ENCODE results near the gene GSE1.

GSE1 gene

DNA sequence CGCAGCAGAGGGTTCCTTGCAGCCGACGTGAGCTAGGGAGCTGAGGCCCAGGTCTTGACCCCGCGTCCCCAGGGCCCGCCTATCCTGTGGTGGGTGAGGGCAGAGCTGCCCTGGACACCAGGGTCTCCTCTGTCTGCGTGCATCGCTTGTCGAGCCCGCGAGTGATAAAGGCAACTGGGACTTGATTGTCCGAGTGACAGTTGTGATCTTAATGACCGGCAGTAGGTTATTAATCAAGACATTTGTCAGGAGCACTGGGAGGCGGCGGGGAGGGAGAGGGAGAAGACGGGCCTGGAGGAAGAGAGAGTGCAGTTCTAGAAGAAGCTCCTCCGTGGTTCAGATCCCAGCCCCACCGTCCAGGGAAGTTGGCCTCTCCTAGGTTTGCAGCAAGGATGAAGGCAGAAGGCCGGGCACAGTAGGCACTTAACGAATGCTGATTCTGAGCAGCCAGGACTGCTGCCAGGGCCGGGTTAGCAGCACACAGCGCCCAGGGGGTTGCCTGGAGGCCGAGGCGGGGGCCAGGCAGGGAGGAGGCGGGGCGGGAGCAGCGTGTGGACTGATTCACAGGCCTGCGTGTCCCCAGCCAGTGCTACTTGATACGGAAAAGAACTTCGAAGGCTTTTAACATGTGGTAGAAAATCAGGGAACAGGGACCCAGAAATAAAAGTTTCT is 11.3 kb upstream of the GSE1 start:
- no peaks in the 10 kb centered on the region for H3K27me3 ChIP-seq (ENCODE audit: insufficient read depth, low read length)
- no peaks in the 10 kb centered on the region for H3K4me1 ChIP-seq (ENCODE audit: control insufficient read depth, insufficient read depth, low read length, unreplicated experiment)
- no peaks in the 10 kb centered on the region for H3K36me3 ChIP-seq (ENCODE audit: insufficient read depth, low read length)
- H3K4me3 ChIP-seq (ENCODE audit: low read depth, low read length): no peak overlapping the region
- no peak overlapping the region for H2AFZ ChIP-seq (ENCODE audit: low read length, unreplicated experiment)
- peaks cover 8% of the 10 kb centered on the region for H3K79me2 ChIP-seq (ENCODE audit: control insufficient read depth, insufficient read depth, low read length, unreplicated experiment)
- H3K27ac ChIP-seq (ENCODE audit: low read depth, low read length): no peak overlapping the region

DNA sequence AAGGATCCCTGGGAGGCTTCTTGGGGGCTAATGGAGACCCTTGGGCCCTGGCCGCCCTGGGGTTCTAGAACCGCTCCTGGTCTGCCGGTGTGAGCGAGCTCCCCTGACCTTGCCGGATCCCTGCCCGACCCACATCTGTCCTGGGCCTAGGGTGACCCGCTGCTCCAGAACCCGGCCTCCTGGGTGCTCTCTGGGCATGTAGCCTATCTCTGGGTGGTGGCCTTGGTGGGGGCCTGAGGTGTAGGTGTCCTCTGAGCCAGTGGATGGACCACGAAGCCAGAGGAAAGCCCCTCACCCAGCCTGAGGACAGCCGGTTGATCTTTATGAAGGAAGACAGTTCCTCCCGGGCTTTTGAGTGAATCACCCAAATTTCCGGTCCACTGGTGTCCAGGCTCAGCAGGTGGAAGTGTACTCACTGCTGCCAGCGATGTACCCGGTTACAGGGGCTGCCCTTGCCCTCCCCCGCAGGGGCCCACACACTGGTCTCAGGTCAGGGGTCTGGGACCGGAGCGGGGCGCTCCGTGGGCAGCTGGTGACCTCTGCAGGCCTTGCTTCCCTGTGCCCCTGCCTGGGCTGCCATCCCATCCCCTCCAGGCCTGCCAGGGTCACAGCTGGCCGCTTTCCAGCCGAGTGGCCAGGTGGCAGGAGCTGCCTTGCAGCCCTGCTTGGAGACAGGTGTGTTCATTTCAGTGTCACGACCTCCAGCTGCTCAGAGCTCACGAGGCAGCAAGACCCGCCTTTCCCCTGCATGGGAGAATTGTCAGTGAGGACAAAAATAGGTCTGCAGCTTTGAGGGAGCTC is 10.5 kb upstream of the GSE1 start:
- H3K36me3 ChIP-seq (ENCODE audit: insufficient read depth, low read length): no peaks in the 10 kb centered on the region
- no peak overlapping the region for H3K4me3 ChIP-seq (ENCODE audit: low read depth, low read length)
- peaks cover 8% of the 10 kb centered on the region for H3K79me2 ChIP-seq (ENCODE audit: control insufficient read depth, insufficient read depth, low read length, unreplicated experiment)
- H3K4me1 ChIP-seq (ENCODE audit: control insufficient read depth, insufficient read depth, low read length, unreplicated experiment): no peaks in the 10 kb centered on the region
- H3K27me3 ChIP-seq (ENCODE audit: insufficient read depth, low read length): no peaks in the 10 kb centered on the region
- no peak overlapping the region for H3K27ac ChIP-seq (ENCODE audit: low read depth, low read length)
- no peak overlapping the region for H2AFZ ChIP-seq (ENCODE audit: low read length, unreplicated experiment)

DNA sequence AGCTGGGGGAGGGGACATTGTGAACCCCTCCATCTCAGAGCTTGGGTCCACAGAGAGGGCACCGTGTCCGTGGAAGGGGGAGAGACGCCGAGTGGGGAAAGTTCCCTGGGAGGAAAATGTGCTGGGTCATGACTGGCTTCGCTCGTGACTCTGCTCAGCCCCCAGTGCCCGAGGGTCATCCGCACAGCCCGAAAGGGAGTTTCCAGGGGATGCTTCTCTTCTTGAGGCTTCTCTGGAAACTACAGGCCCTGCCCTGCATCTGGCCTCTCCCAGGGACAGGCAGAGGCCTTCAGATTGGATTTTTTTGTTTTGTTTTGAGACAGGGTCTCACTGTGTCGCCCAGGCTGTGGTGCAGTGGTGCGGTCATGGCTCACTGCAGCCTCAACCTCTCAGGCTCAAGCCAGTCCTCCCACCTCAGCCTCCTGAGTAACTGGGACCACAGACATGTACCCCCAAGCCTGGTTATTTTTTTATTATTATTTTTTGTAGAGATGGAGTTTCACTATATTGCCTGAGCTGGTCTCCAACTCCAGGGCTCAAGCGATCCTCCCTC is 9.8 kb upstream of the GSE1 start:
- H3K36me3 ChIP-seq (ENCODE audit: insufficient read depth, low read length): no peaks in the 10 kb centered on the region
- H3K4me3 ChIP-seq (ENCODE audit: low read depth, low read length): no peak overlapping the region
- H3K27ac ChIP-seq (ENCODE audit: low read depth, low read length): no peak overlapping the region
- H3K4me1 ChIP-seq (ENCODE audit: control insufficient read depth, insufficient read depth, low read length, unreplicated experiment): no peaks in the 10 kb centered on the region
- H3K27me3 ChIP-seq (ENCODE audit: insufficient read depth, low read length): no peaks in the 10 kb centered on the region
- H3K79me2 ChIP-seq (ENCODE audit: control insufficient read depth, insufficient read depth, low read length, unreplicated experiment): peaks cover 8% of the 10 kb centered on the region
- H2AFZ ChIP-seq (ENCODE audit: low read length, unreplicated experiment): no peak overlapping the region

DNA sequence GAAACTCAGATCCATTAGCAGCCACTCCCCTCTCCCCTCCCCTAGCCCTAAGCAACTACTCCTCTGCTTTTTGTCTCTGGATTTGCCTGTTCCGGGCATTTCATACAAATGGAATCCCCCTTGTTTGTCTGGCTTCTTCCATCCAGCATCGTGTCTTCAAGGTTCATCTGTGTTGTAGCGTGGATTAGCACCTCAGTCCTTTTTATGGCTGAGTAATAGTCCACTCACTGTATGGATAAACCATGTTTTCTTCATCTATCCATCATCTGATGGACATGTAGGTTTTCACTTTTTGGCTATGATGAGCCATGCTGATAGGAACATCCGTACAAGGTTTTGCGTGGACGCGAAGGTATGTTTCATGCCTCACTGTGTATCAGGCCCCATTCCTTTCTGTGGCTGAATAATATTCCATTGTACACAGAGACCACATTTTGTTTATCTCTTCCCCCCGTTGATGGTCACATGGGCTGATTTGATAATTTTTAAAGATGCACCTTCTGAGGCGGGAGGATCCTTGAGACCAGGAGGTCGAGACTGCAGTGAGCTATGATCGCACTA is 8.9 kb upstream of the GSE1 start:
- H2AFZ ChIP-seq (ENCODE audit: low read length, unreplicated experiment): no peak overlapping the region
- H3K4me1 ChIP-seq (ENCODE audit: control insufficient read depth, insufficient read depth, low read length, unreplicated experiment): no peaks in the 10 kb centered on the region
- no peak overlapping the region for H3K27ac ChIP-seq (ENCODE audit: low read depth, low read length)
- H3K27me3 ChIP-seq (ENCODE audit: insufficient read depth, low read length): no peaks in the 10 kb centered on the region
- no peak overlapping the region for H3K4me3 ChIP-seq (ENCODE audit: low read depth, low read length)
- no peaks in the 10 kb centered on the region for H3K36me3 ChIP-seq (ENCODE audit: insufficient read depth, low read length)
- peaks cover 8% of the 10 kb centered on the region for H3K79me2 ChIP-seq (ENCODE audit: control insufficient read depth, insufficient read depth, low read length, unreplicated experiment)

DNA sequence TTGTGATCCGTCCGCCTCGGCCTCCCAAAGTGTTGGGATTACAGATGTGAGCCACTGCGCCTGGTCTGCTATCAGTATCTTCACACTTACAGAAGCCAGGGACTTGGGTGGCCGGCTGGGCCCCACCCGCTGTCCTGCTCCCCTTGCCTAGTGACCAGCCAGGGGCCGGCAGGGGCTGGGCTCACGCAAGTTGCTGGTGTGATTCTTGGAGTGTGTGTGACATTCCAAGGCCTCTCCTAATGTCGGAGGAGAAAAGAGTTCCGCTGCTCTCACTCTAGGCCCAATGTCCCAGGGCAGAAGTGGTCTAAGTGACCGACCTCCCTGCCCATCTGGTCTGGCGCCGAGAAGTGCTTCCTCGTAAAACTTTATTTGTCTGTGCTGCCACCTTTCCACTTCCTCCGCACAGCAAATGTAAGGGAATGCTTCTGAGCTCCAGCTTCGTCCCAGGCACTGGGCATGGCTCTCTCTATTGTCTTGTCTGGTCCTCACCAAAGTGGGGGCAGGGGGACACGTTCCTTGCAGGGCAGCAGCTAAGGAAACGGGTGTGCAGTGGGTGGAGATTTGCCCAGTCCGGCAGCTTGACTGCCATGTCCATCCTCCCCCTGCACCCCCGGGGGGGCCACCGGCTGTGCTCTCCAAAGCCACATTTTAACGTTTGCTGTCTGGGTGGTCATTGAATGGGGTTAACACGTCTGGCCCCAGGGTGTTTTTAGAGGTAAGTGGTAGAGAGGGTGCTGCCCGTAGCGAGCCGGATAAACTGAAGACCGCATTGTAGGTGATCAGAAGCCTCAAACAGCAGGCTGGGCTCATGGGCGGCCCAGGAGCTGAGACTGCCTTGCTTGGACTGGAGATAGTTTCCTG is 7.8 kb upstream of the GSE1 start:
- Histone ChIP-seq H3K27ac (ENCODE audit: low read depth, low read length) (no peak overlapping the region), H3K4me3 (ENCODE audit: low read depth, low read length) (no peak overlapping the region), H3K27me3 (ENCODE audit: insufficient read depth, low read length) (no peaks in the 10 kb centered on the region), H2AFZ (ENCODE audit: low read length, unreplicated experiment) (no peak overlapping the region), H3K79me2 (ENCODE audit: control insufficient read depth, insufficient read depth, low read length, unreplicated experiment) (peaks cover 8% of the 10 kb centered on the region), H3K36me3 (ENCODE audit: insufficient read depth, low read length) (no peaks in the 10 kb centered on the region), H3K4me1 (ENCODE audit: control insufficient read depth, insufficient read depth, low read length, unreplicated experiment) (peaks cover 6% of the 10 kb centered on the region)

DNA sequence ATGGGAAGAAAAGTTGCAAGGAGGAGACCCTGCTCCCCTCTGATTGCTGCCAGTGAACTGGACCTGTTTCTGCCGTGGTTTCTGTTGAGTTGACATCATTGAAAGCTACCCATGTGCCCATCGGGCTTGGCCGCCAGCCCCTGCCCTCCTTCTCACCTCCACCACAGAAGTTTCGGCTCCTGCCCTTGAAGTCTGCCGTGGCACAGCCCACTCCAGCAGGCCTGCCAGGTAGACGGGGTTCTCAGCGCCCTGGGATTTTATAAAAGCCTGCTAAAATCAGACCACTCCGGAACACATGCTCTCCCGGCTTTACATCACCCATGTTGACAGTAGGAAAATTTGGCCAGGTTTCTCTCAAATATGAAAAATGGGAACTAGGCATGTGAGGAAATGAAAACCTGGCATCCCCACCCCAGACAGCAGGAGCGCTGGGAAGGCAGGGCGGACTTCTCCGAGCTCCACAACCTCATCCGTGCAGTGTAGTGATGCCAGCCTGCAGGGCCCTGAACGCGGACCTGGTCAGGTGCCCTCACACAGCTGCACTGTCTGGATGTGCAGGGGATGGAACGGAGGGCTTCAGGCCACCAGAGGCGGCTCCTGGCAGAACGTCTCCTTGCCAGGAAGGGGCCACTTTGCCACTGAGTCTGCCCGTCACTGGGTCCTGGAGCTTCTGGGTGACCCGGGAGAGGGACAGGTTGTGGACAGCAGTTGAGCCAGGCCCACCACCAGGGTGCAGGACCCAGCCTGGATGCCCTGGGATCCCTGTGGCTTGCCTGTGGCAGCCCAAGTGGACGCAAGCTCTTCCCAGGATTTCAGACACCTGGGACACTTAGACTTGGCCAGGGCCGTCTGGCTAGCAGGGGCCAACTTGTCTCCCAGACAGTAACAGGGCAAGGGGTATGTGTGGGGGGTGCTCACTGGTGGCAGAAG is 6.9 kb upstream of the GSE1 start:
- Histone ChIP-seq H3K27ac (ENCODE audit: low read depth, low read length) (no peak overlapping the region), H3K27me3 (ENCODE audit: insufficient read depth, low read length) (no peaks in the 10 kb centered on the region), H3K36me3 (ENCODE audit: insufficient read depth, low read length) (no peaks in the 10 kb centered on the region), H3K4me1 (ENCODE audit: control insufficient read depth, insufficient read depth, low read length, unreplicated experiment) (peaks cover 11% of the 10 kb centered on the region), H3K4me3 (ENCODE audit: low read depth, low read length) (no peak overlapping the region), H2AFZ (ENCODE audit: low read length, unreplicated experiment) (no peak overlapping the region), H3K79me2 (ENCODE audit: control insufficient read depth, insufficient read depth, low read length, unreplicated experiment) (peaks cover 8% of the 10 kb centered on the region)

DNA sequence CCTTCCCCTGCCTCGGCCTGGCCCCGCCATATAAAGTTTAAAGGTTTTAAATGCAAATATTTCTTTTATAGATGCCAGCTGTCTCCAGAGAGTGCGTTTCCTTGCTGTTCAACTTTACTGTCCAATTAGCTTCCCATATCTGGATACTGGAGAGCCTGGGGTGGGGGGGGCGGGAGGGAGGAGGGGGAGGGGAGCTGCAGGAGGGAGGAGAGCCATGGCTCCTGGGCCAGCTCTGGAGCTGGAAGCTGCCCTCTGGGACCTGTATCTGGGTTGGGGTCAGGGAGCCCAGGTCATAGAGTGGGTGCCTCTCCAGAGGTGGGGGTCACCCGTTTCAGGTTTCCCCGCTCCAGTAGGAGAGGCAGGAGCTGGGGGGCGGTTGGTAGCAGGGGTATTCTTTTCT is 6.2 kb upstream of the GSE1 start:
- H3K27ac ChIP-seq (ENCODE audit: low read depth, low read length): no peak overlapping the region
- H3K4me3 ChIP-seq (ENCODE audit: low read depth, low read length): no peak overlapping the region
- H3K79me2 ChIP-seq (ENCODE audit: control insufficient read depth, insufficient read depth, low read length, unreplicated experiment): peaks cover 8% of the 10 kb centered on the region
- H2AFZ ChIP-seq (ENCODE audit: low read length, unreplicated experiment): no peak overlapping the region
- H3K27me3 ChIP-seq (ENCODE audit: insufficient read depth, low read length): no peaks in the 10 kb centered on the region
- peaks cover 11% of the 10 kb centered on the region for H3K4me1 ChIP-seq (ENCODE audit: control insufficient read depth, insufficient read depth, low read length, unreplicated experiment)
- no peaks in the 10 kb centered on the region for H3K36me3 ChIP-seq (ENCODE audit: insufficient read depth, low read length)

DNA sequence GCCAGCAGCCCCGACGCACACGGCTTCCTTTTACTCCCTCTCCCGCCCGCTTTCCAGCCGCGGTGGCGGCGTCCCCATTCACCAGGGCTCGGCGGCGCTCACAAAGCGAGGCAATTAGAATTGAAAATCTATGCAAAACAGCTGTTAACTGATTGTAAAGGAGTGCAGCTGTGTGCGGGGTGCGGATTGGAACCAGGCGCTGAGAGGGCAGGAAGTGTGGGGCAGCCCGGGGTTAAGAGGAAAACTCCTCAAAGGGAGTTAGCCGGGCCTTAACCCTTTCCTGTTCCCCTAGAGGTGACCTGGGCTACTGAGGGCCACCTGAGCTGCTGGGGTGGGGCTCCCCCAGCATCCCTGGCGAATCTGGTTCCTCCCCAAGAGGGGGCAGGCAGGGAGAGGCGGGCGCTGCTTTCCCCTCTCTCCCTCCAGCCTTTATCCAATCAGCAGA is 5.8 kb upstream of the GSE1 start:
- Histone ChIP-seq H3K4me1 (ENCODE audit: control insufficient read depth, insufficient read depth, low read length, unreplicated experiment) (peaks cover 11% of the 10 kb centered on the region), H3K27me3 (ENCODE audit: insufficient read depth, low read length) (no peaks in the 10 kb centered on the region), H3K79me2 (ENCODE audit: control insufficient read depth, insufficient read depth, low read length, unreplicated experiment) (peaks cover 8% of the 10 kb centered on the region), H3K36me3 (ENCODE audit: insufficient read depth, low read length) (no peaks in the 10 kb centered on the region), H3K27ac (ENCODE audit: low read depth, low read length) (no peak overlapping the region), H2AFZ (ENCODE audit: low read length, unreplicated experiment) (no peak overlapping the region), H3K4me3 (ENCODE audit: low read depth, low read length) (no peak overlapping the region)

DNA sequence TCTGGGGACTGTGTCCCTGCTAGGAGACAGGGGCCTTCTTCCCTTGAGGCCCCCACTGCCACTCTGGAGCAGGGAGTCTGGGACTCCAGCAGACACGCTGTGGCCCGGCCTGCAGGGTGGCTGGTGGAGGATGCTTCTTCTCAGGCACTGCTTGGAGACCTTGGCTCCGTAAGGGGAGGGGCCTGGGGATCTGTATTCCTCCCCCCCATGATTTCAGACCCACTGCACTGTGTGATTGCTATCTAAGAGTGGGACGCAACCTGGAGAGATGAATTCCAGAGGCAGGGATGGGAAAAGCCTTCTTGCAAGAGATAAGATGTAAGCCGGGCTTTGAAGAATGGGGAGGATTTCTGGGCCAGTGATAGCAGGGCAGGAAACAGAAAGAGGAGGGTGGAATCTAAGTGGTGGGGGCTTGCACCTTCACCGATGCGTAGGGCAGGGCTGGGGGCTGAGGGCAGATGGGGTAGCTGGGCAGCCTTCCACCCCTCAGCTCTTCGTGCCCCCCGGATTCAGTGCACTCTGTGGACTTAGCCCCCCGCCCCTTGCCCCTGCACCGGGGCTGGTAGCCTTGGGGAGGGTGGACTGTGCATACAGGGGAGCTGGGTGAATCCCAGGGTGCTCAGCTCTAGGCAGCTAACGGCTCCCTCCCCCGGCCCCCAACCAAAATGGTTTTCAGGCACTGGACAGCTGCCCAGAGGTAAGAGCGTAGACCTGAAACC is 5.2 kb upstream of the GSE1 start:
- H3K4me3 ChIP-seq (ENCODE audit: low read depth, low read length): no peak overlapping the region
- peaks cover 4% of the 10 kb centered on the region for H3K79me2 ChIP-seq (ENCODE audit: control insufficient read depth, insufficient read depth, low read length, unreplicated experiment)
- no peaks in the 10 kb centered on the region for H3K27me3 ChIP-seq (ENCODE audit: insufficient read depth, low read length)
- H3K27ac ChIP-seq (ENCODE audit: low read depth, low read length): no peak overlapping the region
- H3K4me1 ChIP-seq (ENCODE audit: control insufficient read depth, insufficient read depth, low read length, unreplicated experiment): peaks cover 11% of the 10 kb centered on the region
- no peaks in the 10 kb centered on the region for H3K36me3 ChIP-seq (ENCODE audit: insufficient read depth, low read length)
- no peak overlapping the region for H2AFZ ChIP-seq (ENCODE audit: low read length, unreplicated experiment)
